GM18858 (cell line): ENCODE measurements around the gene SAC3D1.

ENCODE experiments used
- ATAC-seq: cut with Tn5 transposase; IDR thresholded peaks from one replicate; pipeline ENCODE4 v1.9.1; 2021; ENCODE audit not compliant: unreplicated experiment

The SAC3D1 gene

GRCh38 chr11:65086809-65087208, 45.8 kb downstream of the SAC3D1 start:
- ATAC-seq: no peak

GRCh38 chr11:65087216-65087615, 46.2 kb downstream of the SAC3D1 start:
- ATAC-seq: no peak

DNA sequence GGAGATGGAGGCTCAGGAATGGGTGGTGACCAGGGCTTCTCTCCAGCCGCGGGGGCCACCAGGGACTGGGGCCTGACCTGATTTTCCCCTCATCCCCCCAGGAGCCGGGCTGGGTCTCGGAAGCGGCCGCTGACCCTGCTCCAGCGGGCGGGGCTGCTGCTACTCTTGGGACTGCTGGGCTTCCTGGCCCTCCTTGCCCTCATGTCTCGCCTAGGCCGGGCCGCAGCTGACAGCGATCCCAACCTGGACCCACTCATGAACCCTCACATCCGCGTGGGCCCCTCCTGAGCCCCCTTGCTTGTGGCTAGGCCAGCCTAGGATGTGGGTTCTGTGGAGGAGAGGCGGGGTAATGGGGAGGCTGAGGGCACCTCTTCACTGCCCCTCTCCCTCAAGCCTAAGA, 46.8 kb downstream of the SAC3D1 start:
- no peak for ATAC-seq

- no peak for ATAC-seq
Observed at GRCh38 chr11:65089621-65090020, 48.6 kb downstream of the SAC3D1 start.

- ATAC-seq: no peak
Observed at GRCh38 chr11:65090628-65091027, 49.6 kb downstream of the SAC3D1 start.
